GOT3 (cell line): ENCODE measurements around the gene SERPINA6.
A peak's percentile ranks its signal among the peaks of the same experiment; 100 is the strongest.
"Not testable (repeated sequence)": the region's sequence is repeated elsewhere in the genome, so short reads cannot be mapped to it uniquely, and the experiment has no call there.

Source experiments
- DNase-seq: peaks from one replicate; lab custom pipeline; 2025; ENCODE audit warnings: mixed read lengths; lab: John Stamatoyannopoulos, UW

Gene SERPINA6

DNA sequence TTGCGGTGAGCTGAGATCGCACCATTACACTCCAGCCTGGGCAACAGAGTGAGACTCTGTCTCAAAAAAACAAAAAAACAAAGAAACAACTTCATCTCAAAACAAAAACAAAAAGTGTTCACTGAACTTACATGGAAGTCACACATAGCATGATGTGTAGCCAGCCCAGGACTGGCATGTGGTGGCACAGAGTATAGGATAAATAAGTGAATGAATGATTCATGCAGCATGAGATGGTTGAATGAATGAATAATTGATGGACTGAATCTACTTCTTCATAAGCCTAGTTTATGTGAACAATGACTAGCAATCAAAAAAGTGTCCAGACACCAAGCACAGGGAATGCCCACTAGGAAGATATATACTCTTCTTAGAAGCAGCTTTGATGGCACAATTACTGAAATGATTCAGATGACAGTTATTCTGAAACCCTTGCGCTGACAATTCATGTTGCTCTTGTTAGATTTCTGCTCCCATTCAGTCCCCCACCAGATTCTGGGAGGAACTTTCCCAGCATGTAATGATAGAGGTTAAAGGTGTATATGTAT is 31.6 kb upstream of the SERPINA6 start:
- DNase-seq, result no peak

DNA sequence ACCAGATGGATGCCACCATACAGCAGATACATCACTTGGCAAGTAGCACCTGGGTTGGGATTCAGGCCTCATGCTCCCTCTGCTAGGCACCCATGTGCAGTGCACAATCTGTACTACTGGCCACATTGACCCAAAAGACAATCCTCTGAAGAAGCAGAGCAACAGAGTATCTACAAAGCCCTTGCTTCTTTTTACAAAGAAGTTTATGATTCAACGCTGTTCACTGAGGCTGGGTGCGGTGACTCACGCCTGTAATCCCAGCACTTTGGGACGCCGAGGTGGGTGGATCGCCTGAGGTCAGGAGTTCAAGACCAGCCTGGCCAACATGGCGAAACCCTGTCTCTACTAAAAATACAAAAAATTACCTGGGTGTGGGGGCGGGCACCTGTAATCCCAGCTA is 31.1 kb upstream of the SERPINA6 start:
- not testable (repeated sequence) for DNase-seq

DNA sequence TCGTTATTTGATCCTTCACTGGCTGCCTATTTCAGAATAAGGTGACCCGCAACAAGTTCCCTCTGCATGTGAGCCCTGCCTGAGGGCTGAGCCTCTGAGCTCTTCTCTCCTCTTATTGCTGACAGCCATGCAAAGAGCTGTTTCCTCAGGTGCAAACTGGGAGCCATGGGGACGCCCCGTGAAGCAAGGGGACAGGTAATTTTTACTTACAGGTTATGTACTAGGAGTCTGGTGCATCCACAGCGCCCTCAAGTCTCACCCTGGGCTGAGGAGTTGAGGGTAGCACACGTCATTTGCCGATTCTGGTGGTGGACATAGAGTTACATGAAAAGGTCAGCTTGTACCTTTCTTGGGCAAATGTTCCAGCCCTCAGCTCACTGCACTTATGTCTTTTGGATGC is 26.1 kb upstream of the SERPINA6 start:
- no peak for DNase-seq

DNA sequence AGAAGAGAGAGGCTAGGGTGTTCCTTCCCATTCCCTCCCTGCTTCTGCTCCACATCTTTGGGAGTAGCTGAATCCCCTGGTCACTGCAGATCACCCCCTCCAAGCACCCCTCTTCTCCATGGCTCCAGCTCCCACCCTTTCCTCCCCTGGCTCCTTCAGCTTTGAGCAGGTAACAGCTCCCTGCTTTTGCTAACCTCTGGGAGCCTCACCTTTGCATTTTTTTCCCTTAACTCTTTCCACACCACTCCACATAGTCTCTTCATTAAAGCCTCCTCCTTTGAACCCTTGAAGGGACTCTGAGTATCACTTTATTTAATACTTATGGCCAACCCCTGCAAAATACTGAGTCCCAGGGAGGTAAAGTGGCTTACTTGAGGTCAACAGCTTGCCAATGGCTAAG is 25.7 kb upstream of the SERPINA6 start:
- DNase-seq, result no peak

DNA sequence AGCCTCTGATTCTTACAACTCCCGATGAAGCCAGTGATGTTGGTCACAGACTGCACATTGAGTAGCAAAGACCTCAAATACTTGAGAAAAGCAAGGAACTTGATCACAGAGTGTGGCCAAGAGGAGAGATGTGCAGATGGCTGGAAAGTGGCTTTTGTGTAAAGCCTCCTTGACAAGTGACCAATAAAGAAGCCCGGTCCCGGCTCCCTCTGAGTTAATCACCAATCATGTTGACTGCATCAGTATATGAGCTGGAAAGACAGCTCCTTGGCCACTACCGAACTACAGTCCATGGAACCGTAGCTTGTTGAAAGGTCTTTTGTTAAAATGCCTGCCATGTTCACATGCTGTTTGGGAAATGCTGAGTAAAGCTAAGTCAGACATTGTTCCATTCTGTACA is 23.7 kb upstream of the SERPINA6 start:
- DNase-seq, result no peak

DNA sequence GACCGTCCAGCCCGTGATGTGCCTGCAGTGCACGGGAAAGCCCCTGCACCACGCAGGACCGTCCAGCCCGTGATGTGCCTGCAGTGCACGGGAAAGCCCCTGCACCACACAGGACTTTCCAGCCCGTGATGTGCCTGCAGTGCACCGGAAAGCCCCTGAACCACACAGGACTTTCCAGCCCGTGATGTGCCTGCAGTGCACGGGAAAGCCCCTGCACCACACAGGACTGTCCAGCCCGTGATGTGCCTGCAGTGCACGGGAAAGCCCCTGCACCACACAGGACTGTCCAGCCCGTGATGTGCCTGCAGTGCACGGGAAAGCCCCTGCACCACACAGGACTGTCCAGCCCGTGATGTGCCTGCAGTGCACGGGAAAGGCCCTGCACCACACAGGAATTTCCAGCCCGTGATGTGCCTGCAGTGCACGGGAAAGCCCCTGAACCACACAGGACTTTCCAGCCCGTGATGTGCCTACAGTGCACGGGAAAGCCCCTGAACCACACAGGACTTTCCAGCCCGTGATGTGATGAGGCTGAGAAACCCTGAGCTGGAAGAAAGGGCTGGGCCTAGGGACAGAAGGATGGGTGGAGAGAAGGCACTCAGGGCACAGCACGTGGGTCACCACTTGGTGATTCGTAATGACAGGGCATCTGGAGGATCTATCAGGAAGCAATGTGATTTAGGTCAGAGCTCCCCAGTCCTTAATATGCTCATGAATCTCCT is 23.1 kb upstream of the SERPINA6 start:
- not testable (repeated sequence) for DNase-seq

DNA sequence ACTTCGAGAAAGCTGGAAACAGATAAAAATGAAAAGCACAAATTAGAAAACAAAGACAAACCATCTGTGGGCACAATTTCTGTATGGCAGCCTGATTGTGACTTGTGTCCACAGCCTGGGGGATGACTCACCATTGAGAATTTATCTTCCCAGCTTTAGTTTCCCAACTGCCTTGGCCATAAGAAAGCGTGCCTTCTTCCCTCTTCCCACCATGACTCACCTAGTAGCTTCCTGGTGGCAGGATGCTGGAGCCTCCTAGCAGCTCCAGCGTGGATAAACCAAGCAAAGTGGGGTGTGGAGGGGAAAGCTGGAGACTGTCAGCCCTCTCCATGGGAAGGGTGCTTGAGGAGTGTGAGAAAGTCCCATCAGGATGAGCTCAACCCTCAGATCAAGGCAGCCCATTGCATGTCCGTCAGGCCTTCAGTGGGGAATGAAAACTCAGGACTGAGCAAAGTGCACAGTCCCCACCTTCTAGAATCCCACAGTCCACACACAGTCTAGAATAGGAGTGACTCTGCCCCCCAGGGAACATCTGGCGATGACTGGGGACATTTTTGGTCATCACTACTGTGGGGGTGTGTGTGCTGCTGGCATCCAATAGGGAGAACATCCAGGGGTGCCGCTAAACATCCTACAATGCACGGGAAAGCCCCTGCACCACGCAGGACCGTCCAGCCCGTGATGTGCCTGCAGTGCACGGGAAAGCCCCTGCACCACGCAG is 22.4 kb upstream of the SERPINA6 start:
- DNase-seq, result no peak

DNA sequence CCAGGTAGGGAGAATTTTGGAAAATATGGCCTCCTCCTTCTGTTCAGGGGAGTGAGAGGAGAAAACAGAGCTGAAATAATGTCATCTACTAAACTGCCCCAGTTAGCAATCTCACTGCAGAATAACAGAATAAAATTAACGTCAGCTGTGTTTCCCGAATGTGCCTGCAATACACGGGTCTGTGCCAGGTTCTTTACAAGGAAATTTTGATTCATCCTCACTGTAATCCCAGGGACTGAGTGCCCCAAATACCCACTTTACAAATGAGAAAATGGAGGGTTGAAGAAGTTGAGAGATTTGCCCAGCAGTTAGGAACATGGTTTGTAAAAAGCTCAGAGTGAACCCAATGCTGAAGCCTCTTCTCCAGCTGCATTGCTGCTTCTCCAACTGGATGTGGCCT is 21.3 kb upstream of the SERPINA6 start:
- DNase-seq, result no peak

DNA sequence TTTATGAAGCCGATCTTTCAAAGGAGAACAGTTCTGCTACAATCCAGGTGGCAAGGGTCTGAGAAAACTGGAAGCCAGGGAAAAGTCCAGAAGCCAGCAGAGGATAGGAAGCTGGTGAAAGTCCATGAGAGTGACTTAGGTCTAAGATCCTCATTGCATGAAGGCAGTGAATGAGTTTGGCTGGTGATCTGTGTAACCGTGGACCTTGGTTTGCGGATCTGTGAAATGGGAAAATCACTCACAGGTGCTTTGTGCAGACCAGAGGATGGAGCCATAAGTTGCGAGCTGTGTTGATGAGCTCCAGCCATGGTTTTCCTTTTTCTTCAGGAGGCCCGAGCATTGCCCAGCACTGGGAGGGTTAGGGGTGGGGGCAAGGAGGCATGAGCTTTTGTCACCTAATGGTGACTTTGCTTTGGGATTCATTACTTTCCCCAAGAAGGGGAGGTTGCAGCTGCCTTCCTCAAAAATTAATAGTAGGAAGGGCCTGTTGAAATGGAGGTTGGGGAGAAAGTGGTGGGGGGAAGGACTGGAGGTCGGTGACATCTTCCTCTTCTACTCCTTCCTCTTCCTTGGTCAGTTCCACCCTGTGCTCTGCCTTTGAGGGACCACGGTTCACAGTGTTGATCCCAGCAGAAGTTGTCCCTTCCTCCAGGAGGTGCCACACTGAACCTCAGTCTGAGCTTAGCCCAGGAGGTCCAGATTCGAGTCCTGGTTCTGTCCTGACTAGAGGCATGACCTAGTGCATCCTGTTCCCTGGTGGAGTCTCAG is 20.3 kb upstream of the SERPINA6 start:
- no peak for DNase-seq

DNA sequence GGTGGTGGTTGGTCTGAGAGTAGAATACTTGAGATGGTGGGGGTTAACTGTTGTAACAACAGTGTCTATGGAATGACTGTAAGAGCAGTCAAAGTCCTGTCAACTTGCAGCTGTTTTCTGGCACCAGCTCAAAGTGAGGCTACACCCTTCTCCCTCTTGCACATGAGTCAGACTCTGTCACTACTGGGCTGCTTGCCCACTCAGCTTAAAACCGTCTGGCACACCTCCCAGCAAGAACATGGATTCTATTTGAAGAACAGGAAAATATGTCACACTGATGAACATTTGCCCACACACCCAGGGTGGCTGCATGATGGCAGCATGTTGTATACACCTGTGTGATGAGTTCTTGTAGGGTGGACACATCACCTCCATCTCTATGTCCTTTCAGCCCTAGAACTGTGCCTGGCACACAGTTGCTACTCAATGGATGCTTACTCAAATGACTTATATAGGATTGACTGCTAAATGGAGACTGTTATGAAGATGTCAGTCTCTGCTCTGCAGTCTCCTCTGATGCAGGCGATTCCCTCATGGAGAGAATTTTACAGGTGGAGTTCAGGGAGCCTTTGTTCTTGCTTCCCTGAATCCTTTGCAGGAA is 19.3 kb upstream of the SERPINA6 start:
- DNase-seq, result peak; percentile 58

DNA sequence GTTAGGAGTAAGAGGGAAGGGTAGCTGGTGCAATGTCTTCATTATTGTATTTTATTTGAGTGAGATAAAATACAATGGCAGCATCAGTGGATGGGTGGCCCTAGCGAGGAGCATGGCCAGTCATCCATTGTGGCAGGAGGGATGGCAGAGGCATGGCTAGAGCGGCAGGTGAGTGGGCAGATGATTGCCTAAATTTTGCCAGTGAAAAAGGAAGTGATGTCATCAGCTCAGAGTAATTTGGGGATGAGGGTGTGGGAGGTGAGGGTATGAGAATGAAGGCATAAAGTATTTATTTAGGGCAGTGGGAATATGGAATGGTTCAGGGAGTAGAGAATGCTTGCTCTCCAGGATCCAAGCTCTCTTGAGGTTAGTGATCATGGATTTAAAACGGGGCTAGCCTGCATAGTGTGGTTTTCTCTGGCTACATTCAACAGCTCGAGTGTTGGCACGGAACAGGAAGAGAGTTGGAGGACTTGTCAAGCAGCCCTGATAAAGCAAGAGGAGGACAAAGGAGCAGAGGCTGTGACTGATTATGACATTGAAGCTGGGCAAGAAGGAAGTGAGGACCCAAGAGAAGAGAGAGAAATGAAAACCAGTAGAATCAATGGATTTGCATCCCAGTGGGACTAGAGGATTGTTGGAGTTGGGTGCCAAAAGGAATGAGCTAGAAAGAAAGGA is 18.7 kb upstream of the SERPINA6 start:
- DNase-seq, result no peak

DNA sequence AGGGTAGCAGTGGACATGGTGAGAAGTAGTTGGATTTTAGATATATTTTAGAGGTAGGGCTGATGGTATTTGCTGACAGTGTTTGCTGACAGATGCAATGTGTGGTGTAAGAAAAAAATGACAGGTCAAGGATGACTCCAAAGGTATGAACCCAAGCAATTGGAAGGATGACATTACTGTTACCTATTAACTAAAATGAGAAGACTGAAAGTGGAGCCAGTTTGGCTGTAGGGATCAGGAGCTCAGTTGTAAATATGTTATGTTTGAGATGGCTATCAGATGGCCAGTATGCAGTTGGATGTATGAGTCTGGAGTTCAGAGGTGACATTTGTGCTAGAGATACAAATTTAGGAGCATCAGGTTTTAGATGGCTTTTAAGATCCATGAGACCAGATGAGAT is 17.4 kb upstream of the SERPINA6 start:
- no peak for DNase-seq

DNA sequence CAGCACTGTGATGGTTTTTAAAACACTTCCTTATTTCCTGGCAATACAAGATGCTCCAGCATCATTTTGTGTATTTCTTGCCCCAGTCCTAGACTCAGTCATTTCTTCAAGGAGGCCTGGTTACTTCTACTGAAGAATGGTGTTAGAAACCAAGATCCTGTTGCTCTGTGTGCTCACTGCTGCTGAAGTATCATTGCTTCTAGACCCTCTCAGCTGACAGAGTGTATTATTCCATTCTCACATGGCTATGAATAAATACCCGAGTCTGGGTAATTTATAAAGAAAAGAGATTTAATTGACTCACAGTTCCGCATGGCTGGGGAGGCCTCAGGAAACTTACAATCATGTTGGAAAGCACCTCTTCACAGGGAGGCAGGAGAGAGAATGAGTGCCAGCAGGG is 14.9 kb upstream of the SERPINA6 start:
- no peak for DNase-seq

DNA sequence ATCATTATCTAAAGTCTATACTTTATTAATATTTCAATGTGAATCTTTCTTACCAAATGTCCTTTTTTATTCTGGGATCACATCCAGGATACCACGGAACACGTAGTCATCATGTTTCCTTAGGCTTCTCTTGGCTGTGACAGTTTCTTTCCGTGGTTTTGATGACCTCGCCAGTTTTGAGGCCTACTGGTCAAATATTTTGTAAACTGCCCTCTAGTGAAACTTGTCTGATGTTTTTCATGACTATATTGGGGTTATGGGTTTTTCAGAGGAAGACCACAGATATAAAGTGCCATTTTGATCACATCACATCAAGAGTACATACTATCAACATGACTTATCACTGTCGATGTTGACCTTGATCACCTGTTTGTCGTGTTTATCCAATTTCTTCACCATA is 14.1 kb upstream of the SERPINA6 start:
- DNase-seq, result no peak

DNA sequence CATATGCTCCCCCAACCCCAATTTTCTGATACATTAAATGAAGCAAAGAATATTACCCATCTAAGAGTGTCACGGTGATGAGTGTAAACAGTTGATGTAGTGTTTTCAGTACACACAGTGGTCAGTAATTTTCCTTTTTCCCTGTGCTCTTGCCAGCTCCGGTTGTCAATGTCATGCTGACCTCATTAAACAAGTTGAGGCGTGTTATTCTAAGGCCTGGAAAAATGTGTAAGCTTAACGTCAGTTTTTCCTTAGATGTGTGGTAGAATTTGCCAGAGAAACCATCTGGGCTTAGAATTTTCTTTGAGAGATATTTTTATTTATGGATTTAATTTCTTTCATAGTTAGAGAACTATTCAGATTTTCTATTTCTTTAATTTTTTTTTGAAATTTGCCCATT is 11.7 kb upstream of the SERPINA6 start:
- no peak for DNase-seq

DNA sequence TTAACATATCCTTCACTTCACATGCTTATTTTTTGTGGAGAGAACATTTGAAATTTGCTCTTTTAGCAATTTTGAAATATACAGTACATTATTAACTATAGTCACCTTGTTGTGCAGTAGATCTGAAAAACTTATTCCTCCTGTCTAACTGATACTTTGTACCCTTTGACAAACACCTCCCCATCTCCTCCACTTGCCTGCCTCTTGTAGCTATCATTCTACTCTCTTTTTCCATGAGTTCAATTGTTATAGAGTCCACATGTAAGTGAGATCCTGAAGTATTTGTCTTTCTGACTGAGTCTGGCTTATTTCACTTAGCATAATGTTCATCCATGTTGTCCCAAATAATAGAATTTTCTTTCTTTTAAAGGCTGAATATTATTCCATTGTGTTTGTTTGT is 9.5 kb upstream of the SERPINA6 start:
- no peak for DNase-seq

DNA sequence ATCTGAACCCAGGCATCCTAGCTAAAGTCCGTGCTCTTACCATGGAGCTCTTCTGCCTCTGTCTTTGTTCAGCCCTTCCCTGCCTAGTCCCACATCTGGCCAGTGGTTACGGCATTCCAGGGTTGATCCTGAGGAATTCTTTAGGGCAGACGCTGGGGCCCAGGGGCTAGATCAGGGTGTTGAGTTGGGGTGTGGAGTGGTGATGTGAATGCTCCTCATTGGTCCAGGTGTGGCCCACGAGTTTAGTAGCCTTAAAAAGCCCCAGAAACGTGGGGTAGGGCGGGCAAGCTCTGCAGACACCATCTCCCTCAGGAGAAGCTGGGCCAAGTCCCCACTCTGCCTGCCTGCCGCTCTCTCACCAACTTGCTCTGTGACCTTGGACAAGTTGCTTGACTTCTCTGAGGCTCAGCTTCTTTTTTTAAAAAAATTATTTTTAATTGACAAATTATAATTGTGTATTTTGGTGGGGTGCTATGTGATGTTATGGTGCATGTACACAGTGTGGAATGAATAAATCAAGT is 9.0 kb upstream of the SERPINA6 start:
- no peak for DNase-seq

DNA sequence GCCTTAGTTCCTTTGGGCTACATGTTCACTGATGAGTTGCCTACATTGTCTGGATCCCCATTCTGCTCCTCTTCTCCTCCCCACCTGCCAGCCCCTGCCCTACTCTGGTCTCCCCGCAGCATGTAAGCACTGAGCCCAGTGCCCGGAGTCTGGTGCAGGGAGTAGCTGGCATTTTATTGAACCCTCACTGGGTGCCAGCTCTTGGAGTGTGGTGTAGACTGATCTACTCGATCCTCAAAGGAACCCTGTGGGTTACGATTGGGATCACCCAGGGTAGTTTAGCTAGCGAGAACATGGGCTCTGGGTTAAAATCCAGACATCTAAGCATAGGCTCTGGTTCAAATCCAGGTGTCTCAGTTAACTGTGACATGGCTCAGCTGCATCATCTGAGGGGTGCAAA is 8.3 kb upstream of the SERPINA6 start:
- no peak for DNase-seq

DNA sequence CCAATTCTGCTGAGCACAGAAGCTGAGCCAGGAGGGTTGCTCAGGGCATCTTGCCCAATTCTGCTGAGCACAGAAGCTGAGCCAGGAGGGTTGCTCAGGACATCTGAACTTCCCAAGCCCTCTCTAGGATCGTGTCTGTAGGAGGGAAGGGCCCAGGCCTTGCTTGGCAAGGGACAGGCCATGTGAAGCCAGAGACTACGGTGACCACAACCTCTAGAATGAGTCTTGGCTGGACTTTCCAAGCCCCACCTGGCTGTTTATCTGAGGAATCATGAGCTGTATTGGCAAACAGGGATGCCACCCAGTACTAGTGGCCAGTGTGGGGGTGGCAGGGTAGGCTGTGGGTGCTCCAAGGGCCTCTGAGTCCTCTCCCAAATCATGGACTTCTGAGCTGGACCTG is 7.7 kb upstream of the SERPINA6 start:
- no peak for DNase-seq

DNA sequence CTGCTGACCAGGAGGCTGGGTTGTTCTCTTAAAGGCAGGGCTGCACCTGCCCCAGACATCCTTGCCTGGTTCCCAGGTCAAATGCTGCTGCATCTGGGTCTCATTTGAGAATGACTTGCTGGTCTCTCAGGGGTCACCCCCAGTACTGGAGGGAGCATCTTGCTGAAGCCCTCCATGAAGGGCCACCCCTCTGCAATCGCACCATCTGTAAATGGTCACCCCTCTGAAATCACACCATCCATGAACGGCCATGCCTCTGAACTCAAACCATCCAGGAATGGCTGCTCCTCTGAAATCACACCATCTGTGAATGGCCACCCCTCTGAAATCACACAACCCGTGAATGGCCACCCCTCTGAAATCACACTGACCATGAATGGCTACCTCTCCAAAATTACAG is 7.3 kb upstream of the SERPINA6 start:
- DNase-seq, result no peak

DNA sequence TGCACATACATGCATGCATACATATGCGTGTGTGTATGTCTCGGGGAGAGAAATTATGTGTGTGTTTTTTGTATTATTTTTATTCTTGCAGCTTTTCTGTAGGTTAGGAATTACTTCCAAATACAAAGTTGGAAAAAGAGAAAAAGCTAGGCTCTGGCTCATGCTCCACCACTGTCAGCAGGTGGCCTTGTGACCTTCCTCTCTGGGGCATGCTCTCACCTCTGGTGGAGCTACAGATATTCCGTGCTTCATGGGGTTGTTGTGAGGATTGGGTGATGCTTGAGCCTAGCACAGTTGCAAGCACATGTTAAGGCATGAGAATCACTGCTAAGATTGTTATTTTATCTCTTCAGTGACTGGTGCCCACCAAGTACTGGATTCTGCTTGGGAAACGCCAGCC is 6.7 kb upstream of the SERPINA6 start:
- no peak for DNase-seq

DNA sequence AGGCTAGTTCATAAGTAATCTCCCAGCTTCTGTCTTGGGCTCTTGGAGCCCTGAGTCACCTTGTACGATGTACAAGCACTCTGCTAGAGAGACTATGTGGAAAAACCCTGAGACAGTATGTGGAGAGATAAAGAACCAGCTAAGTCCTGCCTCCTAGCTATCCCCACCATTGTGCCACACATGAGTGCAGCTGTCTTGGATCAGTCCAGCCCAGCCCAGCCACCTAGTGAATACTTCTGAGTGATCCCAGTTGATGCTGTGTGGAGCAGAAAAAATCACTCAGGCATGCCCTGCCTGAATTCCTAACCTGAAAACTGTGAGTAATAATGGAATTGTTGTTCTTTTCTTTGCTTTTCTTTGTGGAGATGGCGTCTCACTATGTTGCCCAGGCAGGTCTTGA is 5.1 kb upstream of the SERPINA6 start:
- DNase-seq, result no peak
